ENCODE data around the gene UTS2B.

Gene UTS2B

GRCh38 chr3:191238321-191238817 is 92.0 kb downstream of the UTS2B start:
- DNase-seq (ENCODE audit: low spot score): no peak

- no peak for DNase-seq (ENCODE audit: low spot score)
Measured at GRCh38 chr3:191237047-191237882, 93.1 kb downstream of the UTS2B start.

GRCh38 chr3:191236646-191237045 is 93.7 kb downstream of the UTS2B start:
- no peak for DNase-seq (ENCODE audit: low spot score)

GRCh38 chr3:191235331-191236314 is 94.7 kb downstream of the UTS2B start:
- DNase-seq (ENCODE audit: low spot score): no peak

GRCh38 chr3:191234216-191234615 is 96.1 kb downstream of the UTS2B start:
- DNase-seq (ENCODE audit: low spot score): no peak

- no peak for DNase-seq (ENCODE audit: low spot score)
Measured at GRCh38 chr3:191227541-191227940, 102.8 kb downstream of the UTS2B start.

- DNase-seq (ENCODE audit: low spot score): no peak
Measured at GRCh38 chr3:191221638-191222037, 108.7 kb downstream of the UTS2B start.

- DNase-seq (ENCODE audit: low spot score): no peak
Measured at GRCh38 chr3:191220908-191221307, 109.4 kb downstream of the UTS2B start.

GRCh38 chr3:191217301-191217700 is 113.0 kb downstream of the UTS2B start:
- DNase-seq (ENCODE audit: low spot score): no peak

Measured in globus pallidus (tissue), 1 donor.